Activated CD4-positive, alpha-beta T cell treated with anti-CD3 and anti-CD28 coated beads for 48 hours (primary cell): ENCODE measurements around the gene MAP2K6.
"Not testable (repeated sequence)": the region's sequence is repeated elsewhere in the genome, so short reads cannot be mapped to it uniquely, and the experiment has no call there.

Experiments used
- DNase-seq: peaks from one replicate; pipeline ENCODE4 v3.0.0-alpha.2; 2020

MAP2K6 gene

GRCh38 chr17:69460963-69461922, 46.7 kb downstream of the MAP2K6 start:
- DNase-seq, result no peak

GRCh38 chr17:69461951-69462369, 47.5 kb downstream of the MAP2K6 start:
- no peak for DNase-seq

GRCh38 chr17:69462882-69463281, 48.4 kb downstream of the MAP2K6 start:
- DNase-seq, result no peak

GRCh38 chr17:69466451-69466850, 52.0 kb downstream of the MAP2K6 start:
- no peak for DNase-seq

- no peak for DNase-seq
Observed at GRCh38 chr17:69466905-69467667, 52.6 kb downstream of the MAP2K6 start.

GRCh38 chr17:69468207-69468606, 53.7 kb downstream of the MAP2K6 start:
- no peak for DNase-seq

GRCh38 chr17:69470702-69471101, 56.2 kb downstream of the MAP2K6 start:
- no peak for DNase-seq

GRCh38 chr17:69471406-69471805, 56.9 kb downstream of the MAP2K6 start:
- no peak for DNase-seq

GRCh38 chr17:69473841-69474831, 59.6 kb downstream of the MAP2K6 start:
- no peak for DNase-seq

GRCh38 chr17:69477204-69477902, 62.9 kb downstream of the MAP2K6 start:
- DNase-seq, result no peak

GRCh38 chr17:69477903-69478266, 63.4 kb downstream of the MAP2K6 start:
- no peak for DNase-seq

GRCh38 chr17:69478916-69479315, 64.4 kb downstream of the MAP2K6 start:
- no peak for DNase-seq

GRCh38 chr17:69479756-69480155, 65.3 kb downstream of the MAP2K6 start:
- not testable (repeated sequence) for DNase-seq

GRCh38 chr17:69480245-69480644, 65.7 kb downstream of the MAP2K6 start:
- no peak for DNase-seq

- DNase-seq, result no peak
Observed at GRCh38 chr17:69485251-69485661, 70.8 kb downstream of the MAP2K6 start.

- no peak for DNase-seq
Observed at GRCh38 chr17:69485901-69486643, 71.6 kb downstream of the MAP2K6 start.

- DNase-seq, result no peak
Observed at GRCh38 chr17:69486779-69487637, 72.5 kb downstream of the MAP2K6 start.

- DNase-seq, result no peak
Observed at GRCh38 chr17:69489313-69489712, 74.8 kb downstream of the MAP2K6 start.

GRCh38 chr17:69492410-69493071, 78.0 kb downstream of the MAP2K6 start:
- DNase-seq, result no peak

GRCh38 chr17:69495787-69496186, 81.3 kb downstream of the MAP2K6 start:
- no peak for DNase-seq
